Activated naive CD8-positive, alpha-beta T cell treated with anti-CD3 and anti-CD28 coated beads, Interleukin-2, amount 10 ng/mL, durations not matched to agents 7 days and 5 days (primary cell): ENCODE measurements around the gene BCKDHA. TPM values are rescaled to one million over a fixed set of nuclear protein-coding genes. Genes with fewer than 3 reads are reported as not detected.
A peak's percentile ranks its signal among the peaks of the same experiment; 100 is the strongest.
"Not testable (repeated sequence)": the region's sequence is repeated elsewhere in the genome, so short reads cannot be mapped to it uniquely, and the experiment has no call there.

ENCODE experiments used
- ATAC-seq: fragments of 150-1000 bp; cut with Tn5 transposase; one replicate; pipeline ENCODE4 v1.10.0; 2021; ENCODE audit warnings: low read depth, moderate library complexity
- POLR2A ChIA-PET: fragments of 350-600 bp; sonication (Branson Sonifier 250); formaldehyde crosslinking; loops from one replicate; lab custom pipeline; 2021; ENCODE audit warnings: antibody characterized with exemption; lab: Charles Lee
- DNase-seq: peaks from one replicate; pipeline ENCODE4 v3.0.0; 2021
- H3K27ac Mint-ChIP-seq: one replicate; pipeline ENCODE4 v1.8.0; 2022; ENCODE audit warnings: mild to moderate bottlenecking, mixed read lengths
- H3K27me3 Mint-ChIP-seq: one replicate; pipeline ENCODE4 v1.8.0; 2022; ENCODE audit warnings: mild to moderate bottlenecking, moderate library complexity, mixed read lengths
- H3K36me3 Mint-ChIP-seq: one replicate; pipeline ENCODE4 v1.8.0; 2021; ENCODE audit warnings: mild to moderate bottlenecking, mixed read lengths
- H3K4me1 Mint-ChIP-seq: one replicate; pipeline ENCODE4 v1.8.0; 2021; ENCODE audit warnings: mixed read lengths
- H3K4me3 Mint-ChIP-seq: one replicate; pipeline ENCODE4 v1.8.0; 2022; ENCODE audit warnings: mild to moderate bottlenecking, moderate library complexity, mixed read lengths
- H3K9me3 Mint-ChIP-seq: one replicate; pipeline ENCODE4 v1.8.0; 2021; ENCODE audit warnings: mixed read lengths
- total RNA-seq, 2 experiments: library from RNA; stranded (reverse); gene quantifications; one replicate each; pipeline ENCODE4 v1.2.3, GENCODE V29; 2021

Gene BCKDHA
- total RNA-seq, 2 experiments from 2014 or later = 23.8 to 26.9 TPM

- H3K4me3 Mint-ChIP-seq = peak overlapping the region; percentile 90
- no peaks in the 10 kb centered on the region for H3K27me3 Mint-ChIP-seq
- POLR2A ChIA-PET = interaction anchor here (0.6 to 6.9 kb wide), 10 partner anchors 8 to 409 kb away, joined by 3 to 64 read pairs (median 3); partner anchors contain the start of gene B9D2
- ATAC-seq (peak; percentile 22), DNase-seq (peak; percentile 54)
- H3K27ac Mint-ChIP-seq = peak overlapping the region; percentile 100
- no peaks in the 10 kb centered on the region for H3K9me3 Mint-ChIP-seq
- peaks cover 47% of the 10 kb centered on the region for H3K4me1 Mint-ChIP-seq
- peaks cover 6% of the 10 kb centered on the region for H3K36me3 Mint-ChIP-seq
Measured at GRCh38 chr19:41356984-41357739, 40.5 kb upstream of the BCKDHA start.

- POLR2A ChIA-PET = interaction anchor here (0.9 to 2.6 kb wide), 8 partner anchors 8 to 174 kb away, joined by 3 to 8 read pairs (median 3); no protein-coding TSS in a partner anchor
- no peak for ATAC-seq
- peak overlapping the region; percentile 90 for H3K4me3 Mint-ChIP-seq
Measured at GRCh38 chr19:41357746-41358145, 39.9 kb upstream of the BCKDHA start.

GRCh38 chr19:41359741-41360140, 37.9 kb upstream of the BCKDHA start:
- no peak overlapping the region for H3K4me3 Mint-ChIP-seq
- no peaks in the 10 kb centered on the region for H3K27me3 Mint-ChIP-seq
- no peaks in the 10 kb centered on the region for H3K9me3 Mint-ChIP-seq
- peak overlapping the region; percentile 58 for H3K27ac Mint-ChIP-seq
- no peak for DNase-seq
- peaks cover 8% of the 10 kb centered on the region for H3K36me3 Mint-ChIP-seq
- peaks cover 55% of the 10 kb centered on the region for H3K4me1 Mint-ChIP-seq
- no peak for ATAC-seq
- POLR2A ChIA-PET = interaction anchor here (0.6 to 1.0 kb wide), 2 partner anchors 24 to 155 kb away, joined by 3 read pairs; no protein-coding TSS in a partner anchor

More at GRCh38 chr19:41357746-41358145, 39.9 kb upstream of the BCKDHA start:
- H3K9me3 Mint-ChIP-seq = no peaks in the 10 kb centered on the region
- H3K27ac Mint-ChIP-seq = peak overlapping the region; percentile 100
- H3K36me3 Mint-ChIP-seq = peaks cover 10% of the 10 kb centered on the region
- no peak for DNase-seq
- no peaks in the 10 kb centered on the region for H3K27me3 Mint-ChIP-seq
- H3K4me1 Mint-ChIP-seq = peaks cover 52% of the 10 kb centered on the region

GRCh38 chr19:41362143-41362847, 35.3 kb upstream of the BCKDHA start:
- peaks cover 38% of the 10 kb centered on the region for H3K4me1 Mint-ChIP-seq
- H3K27me3 Mint-ChIP-seq = no peaks in the 10 kb centered on the region
- ATAC-seq = no peak
- H3K4me3 Mint-ChIP-seq = peak overlapping the region; percentile 98
- POLR2A ChIA-PET = interaction anchor here (0.8 to 4.4 kb wide), 4 partner anchors 9 to 77 kb away, joined by 3 to 64 read pairs (median 12); partner anchors contain the start of genes CCDC97, DMAC2 and TGFB1
- H3K27ac Mint-ChIP-seq = peak overlapping the region; percentile 99
- peaks cover 11% of the 10 kb centered on the region for H3K36me3 Mint-ChIP-seq
- no peaks in the 10 kb centered on the region for H3K9me3 Mint-ChIP-seq
- DNase-seq = no peak

GRCh38 chr19:41363371-41363752, 34.3 kb upstream of the BCKDHA start:
- no peaks in the 10 kb centered on the region for H3K9me3 Mint-ChIP-seq
- H3K4me3 Mint-ChIP-seq = peak overlapping the region; percentile 98
- H3K27me3 Mint-ChIP-seq = no peaks in the 10 kb centered on the region
- H3K27ac Mint-ChIP-seq = peak overlapping the region; percentile 99
- H3K36me3 Mint-ChIP-seq = peaks cover 11% of the 10 kb centered on the region
- POLR2A ChIA-PET = interaction anchor here (0.6 to 4.4 kb wide), 14 partner anchors 10 to 168 kb away, joined by 3 to 64 read pairs (median 5); partner anchors contain the start of genes CCDC97, DMAC2, HNRNPUL1 and TGFB1
- H3K4me1 Mint-ChIP-seq = peaks cover 28% of the 10 kb centered on the region
- no peak for DNase-seq
- no peak for ATAC-seq

GRCh38 chr19:41363753-41364523, 33.7 kb upstream of the BCKDHA start, which contains the start of gene B9D2:
TSS of gene B9D2 (minus strand) at chr19:41364149. CDS start at chr19:41363519, 630 bp downstream.
- Mint-ChIP-seq H3K27ac (peak within 1 kb of the TSS; percentile 99), H3K36me3 (peaks cover 11% of the 10 kb centered on the region), H3K4me1 (peaks cover 25% of the 10 kb centered on the region), H3K9me3 (no peaks in the 10 kb centered on the region), H3K27me3 (no peaks in the 10 kb centered on the region), H3K4me3 (peak within 1 kb of the TSS; percentile 98)
- peak; percentile 96 for DNase-seq
- POLR2A ChIA-PET = interaction anchor here (0.6 to 4.4 kb wide), 17 partner anchors 10 to 185 kb away, joined by 3 to 64 read pairs (median 4); partner anchors contain the start of genes CCDC97, DMAC2, HNRNPUL1 and TGFB1
- ATAC-seq = peak; percentile 90

GRCh38 chr19:41364524-41365391, 32.9 kb upstream of the BCKDHA start:
- Mint-ChIP-seq H3K36me3 (peaks cover 10% of the 10 kb centered on the region), H3K27me3 (no peaks in the 10 kb centered on the region), H3K4me1 (peaks cover 24% of the 10 kb centered on the region), H3K27ac (peak overlapping the region; percentile 99), H3K9me3 (no peaks in the 10 kb centered on the region), H3K4me3 (peak overlapping the region; percentile 98)
- POLR2A ChIA-PET = interaction anchor here (0.7 to 4.4 kb wide), 13 partner anchors 11 to 184 kb away, joined by 3 to 64 read pairs (median 6); partner anchors contain the start of genes CCDC97, DMAC2, HNRNPUL1 and TGFB1
- DNase-seq = no peak
- no peak for ATAC-seq

GRCh38 chr19:41366089-41366488, 31.5 kb upstream of the BCKDHA start:
- Mint-ChIP-seq H3K4me1 (peaks cover 21% of the 10 kb centered on the region), H3K4me3 (no peak overlapping the region), H3K27me3 (no peaks in the 10 kb centered on the region), H3K27ac (no peak overlapping the region), H3K9me3 (no peaks in the 10 kb centered on the region), H3K36me3 (peaks cover 7% of the 10 kb centered on the region)
- ATAC-seq (no peak), DNase-seq (no peak)
- POLR2A ChIA-PET = interaction anchor here (0.7 to 4.4 kb wide), 7 partner anchors 8 to 588 kb away, joined by 3 to 64 read pairs (median 3); partner anchors contain the start of gene TGFB1

- H3K4me1 Mint-ChIP-seq = peaks cover 18% of the 10 kb centered on the region
- peaks cover 7% of the 10 kb centered on the region for H3K36me3 Mint-ChIP-seq
- ATAC-seq (no peak), DNase-seq (no peak)
- H3K9me3 Mint-ChIP-seq = no peaks in the 10 kb centered on the region
- H3K27me3 Mint-ChIP-seq = no peaks in the 10 kb centered on the region
- POLR2A ChIA-PET = interaction anchor here (0.8 to 0.9 kb wide), 2 partner anchors 9 to 11 kb away, joined by 3 read pairs; no protein-coding TSS in a partner anchor
- no peak overlapping the region for H3K27ac Mint-ChIP-seq
- H3K4me3 Mint-ChIP-seq = no peak overlapping the region
Measured at GRCh38 chr19:41367848-41368301, 29.7 kb upstream of the BCKDHA start.

- H3K4me3 Mint-ChIP-seq = no peak overlapping the region
- POLR2A ChIA-PET = interaction anchor here (0.7 kb wide), 1 partner anchor 391 kb away, joined by 4 read pairs; no protein-coding TSS in a partner anchor
- H3K27me3 Mint-ChIP-seq = no peaks in the 10 kb centered on the region
- DNase-seq (no peak), ATAC-seq (no peak)
- peaks cover 10% of the 10 kb centered on the region for H3K4me1 Mint-ChIP-seq
- H3K36me3 Mint-ChIP-seq = peaks cover 7% of the 10 kb centered on the region
- no peak overlapping the region for H3K27ac Mint-ChIP-seq
- H3K9me3 Mint-ChIP-seq = no peaks in the 10 kb centered on the region
Measured at GRCh38 chr19:41369769-41370168, 27.8 kb upstream of the BCKDHA start.

- not testable (repeated sequence) for ATAC-seq, H3K4me3 Mint-ChIP-seq, H3K27ac Mint-ChIP-seq, H3K36me3 Mint-ChIP-seq, H3K27me3 Mint-ChIP-seq, H3K4me1 Mint-ChIP-seq, H3K9me3 Mint-ChIP-seq, DNase-seq
- POLR2A ChIA-PET = interaction anchor here (1.3 kb wide), 1 partner anchor 13 kb away, joined by 3 read pairs; no protein-coding TSS in a partner anchor
Measured at GRCh38 chr19:41371119-41371518, 26.5 kb upstream of the BCKDHA start.
